Vagina (tissue), 2 donors: ENCODE results near the gene HID1. TPM values are rescaled to one million over a fixed set of nuclear protein-coding genes. Genes with fewer than 3 reads are reported as not detected.
A peak's percentile ranks its signal among the peaks of the same experiment; 100 is the strongest.
"Not testable (repeated sequence)": the region's sequence is repeated elsewhere in the genome, so short reads cannot be mapped to it uniquely, and the experiment has no call there.

Experiments
- DNase-seq, 2 donors: peaks; one replicate each; pipeline ENCODE4 v3.0.0-alpha.2; 2017; ENCODE audit errors: extremely low spot score in 2 of 2
- H3K27ac ChIP-seq: fragments of 200-600 bp; sonication (generic); one replicate; pipeline ENCODE4 v1.5.1; 2019
- H3K27me3 ChIP-seq: fragments of 200-600 bp; sonication (generic); one replicate; pipeline ENCODE4 v1.5.1; 2019
- H3K36me3 ChIP-seq, 2 donors: fragments of 200-600 bp; sonication (generic); one replicate each; pipeline ENCODE4 v1.5.1; 2017 to 2019
- H3K4me1 ChIP-seq: fragments of 200-600 bp; sonication (generic); one replicate; pipeline ENCODE4 v1.5.1; 2019
- H3K4me3 ChIP-seq, 2 donors: fragments of 200-600 bp; sonication (generic); 1 replicate in 1 of 2; 2 replicates in 1 of 2; pipeline ENCODE4 v1.5.1; 2016 to 2019
- H3K9me3 ChIP-seq: fragments of 200-600 bp; sonication (generic); one replicate; pipeline ENCODE4 v1.5.1; 2019
- POLR2A ChIP-seq, 2 donors: fragments of 450-650 bp; IDR thresholded peaks; one replicate each; pipeline ENCODE4 v1.6.1; 2017; ENCODE audit warnings: antibody characterized with exemption in 2 of 2, mild to moderate bottlenecking in 2 of 2, moderate library complexity in 2 of 2
- POLR2AphosphoS5 ChIP-seq, 2 donors: sonication (generic); formaldehyde crosslinking; IDR thresholded peaks; one replicate each; pipeline ENCODE4 v1.9.0; 2017; ENCODE audit warnings: antibody characterized with exemption in 2 of 2, mild to moderate bottlenecking in 2 of 2, low read depth in 1 of 2; ENCODE audit not compliant: insufficient read depth in 1 of 2
- intact Hi-C: fragments of 100-400 bp; cut with DNase I; formaldehyde crosslinking; loops from one replicate; pipeline ENCODE4 v1.15.1; 2023
- total RNA-seq: library from RNA; depleted of rRNA; stranded (reverse); fragments of >200 nt; gene quantifications from one replicate; pipeline ENCODE4 v1.2.3, GENCODE V29; 2016
- TF ChIP-seq, protein P1 (sequence below), 3 experiments: fragments of 450-650 bp in 2 of 3; fragments of 200-600 bp in 1 of 3; sonication (generic) in 1 of 3; IDR thresholded peaks; one replicate each; pipeline ENCODE4 v1.5.1; 2017 to 2019; ENCODE audit warnings: antibody characterized with exemption in 3 of 3, mild to moderate bottlenecking in 2 of 3, moderate library complexity in 2 of 3

Gene HID1
- total RNA-seq, 1 donor from 2014 or later, result 13.0 TPM

DNA sequence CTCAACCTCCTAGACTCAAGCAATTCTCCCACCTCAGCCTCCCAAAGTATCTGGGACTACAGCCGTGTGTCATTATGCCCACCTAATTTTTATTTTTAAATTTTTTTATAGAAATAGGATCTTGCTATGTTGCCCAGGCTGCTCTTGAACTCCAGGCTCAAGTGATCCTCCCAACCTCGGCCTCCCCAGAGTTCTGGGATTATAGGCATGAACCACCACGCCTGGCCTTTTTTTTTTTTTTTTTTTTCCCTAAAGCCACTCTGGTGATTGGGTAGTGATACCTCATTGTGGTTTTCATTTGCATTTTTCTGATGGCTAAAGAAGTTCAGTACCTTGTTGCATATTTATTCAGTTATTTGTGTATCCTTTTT is 13.6 kb upstream of the HID1 start:
- Histone ChIP-seq H3K27ac (no peak overlapping the region), H3K4me1 (peaks cover 29% of the 10 kb centered on the region), H3K27me3 (no peaks in the 10 kb centered on the region), H3K9me3 (no peaks in the 10 kb centered on the region), H3K36me3 (no peaks in the 10 kb centered on the region), H3K4me3 (no peak overlapping the region)
- no peak for DNase-seq
- TF ChIP-seq, protein P1, sequence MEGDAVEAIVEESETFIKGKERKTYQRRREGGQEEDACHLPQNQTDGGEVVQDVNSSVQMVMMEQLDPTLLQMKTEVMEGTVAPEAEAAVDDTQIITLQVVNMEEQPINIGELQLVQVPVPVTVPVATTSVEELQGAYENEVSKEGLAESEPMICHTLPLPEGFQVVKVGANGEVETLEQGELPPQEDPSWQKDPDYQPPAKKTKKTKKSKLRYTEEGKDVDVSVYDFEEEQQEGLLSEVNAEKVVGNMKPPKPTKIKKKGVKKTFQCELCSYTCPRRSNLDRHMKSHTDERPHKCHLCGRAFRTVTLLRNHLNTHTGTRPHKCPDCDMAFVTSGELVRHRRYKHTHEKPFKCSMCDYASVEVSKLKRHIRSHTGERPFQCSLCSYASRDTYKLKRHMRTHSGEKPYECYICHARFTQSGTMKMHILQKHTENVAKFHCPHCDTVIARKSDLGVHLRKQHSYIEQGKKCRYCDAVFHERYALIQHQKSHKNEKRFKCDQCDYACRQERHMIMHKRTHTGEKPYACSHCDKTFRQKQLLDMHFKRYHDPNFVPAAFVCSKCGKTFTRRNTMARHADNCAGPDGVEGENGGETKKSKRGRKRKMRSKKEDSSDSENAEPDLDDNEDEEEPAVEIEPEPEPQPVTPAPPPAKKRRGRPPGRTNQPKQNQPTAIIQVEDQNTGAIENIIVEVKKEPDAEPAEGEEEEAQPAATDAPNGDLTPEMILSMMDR (IDR thresholded peaks at IDR 0.05), result no peak
- TF ChIP-seq POLR2A (IDR thresholded peaks at IDR 0.05), result no peak
- no peak for TF ChIP-seq POLR2AphosphoS5 (IDR thresholded peaks at IDR 0.05; ENCODE audit: insufficient read depth in 1 of 2, low read depth in 1 of 2)
- intact Hi-C loops, result no loop called here

DNA sequence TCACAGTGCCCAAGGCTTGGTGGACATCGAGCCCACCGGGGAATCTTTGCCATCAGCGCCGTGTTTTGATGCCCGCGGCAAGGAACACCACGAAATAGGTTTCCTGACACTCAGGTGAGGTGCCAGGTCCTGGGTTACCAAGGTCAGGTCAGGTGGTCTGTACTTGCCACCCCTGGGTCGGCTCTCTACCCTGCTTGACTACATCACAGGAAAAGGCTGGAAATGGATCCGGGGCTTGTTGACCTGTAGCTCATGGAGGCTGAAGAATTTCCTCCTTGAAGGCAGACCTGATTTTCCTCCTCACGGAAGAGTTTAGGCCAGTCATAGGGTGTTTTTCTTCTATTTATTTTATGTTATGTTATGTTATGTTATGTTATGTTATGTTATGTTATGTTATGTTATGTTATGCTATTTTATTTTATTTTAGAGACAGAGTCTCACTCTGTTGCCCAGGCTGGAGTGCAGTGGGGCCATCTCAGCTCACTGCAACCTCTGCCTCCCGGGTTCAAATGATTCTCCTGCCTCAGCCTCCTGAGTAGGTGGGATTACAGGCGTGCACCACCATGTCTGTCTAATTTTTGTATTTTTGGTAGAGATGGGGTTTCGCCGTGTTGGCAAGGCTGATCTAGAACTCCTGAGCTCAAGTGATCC is 10.2 kb upstream of the HID1 start:
- H3K4me1 ChIP-seq, result peaks cover 16% of the 10 kb centered on the region
- DNase-seq, H3K9me3 ChIP-seq, H3K27me3 ChIP-seq, H3K36me3 ChIP-seq, intact Hi-C loops: not testable (repeated sequence)
- H3K27ac ChIP-seq, result peak overlapping the region; percentile 84
- H3K4me3 ChIP-seq, result peak overlapping the region; percentile 54 to 77

DNA sequence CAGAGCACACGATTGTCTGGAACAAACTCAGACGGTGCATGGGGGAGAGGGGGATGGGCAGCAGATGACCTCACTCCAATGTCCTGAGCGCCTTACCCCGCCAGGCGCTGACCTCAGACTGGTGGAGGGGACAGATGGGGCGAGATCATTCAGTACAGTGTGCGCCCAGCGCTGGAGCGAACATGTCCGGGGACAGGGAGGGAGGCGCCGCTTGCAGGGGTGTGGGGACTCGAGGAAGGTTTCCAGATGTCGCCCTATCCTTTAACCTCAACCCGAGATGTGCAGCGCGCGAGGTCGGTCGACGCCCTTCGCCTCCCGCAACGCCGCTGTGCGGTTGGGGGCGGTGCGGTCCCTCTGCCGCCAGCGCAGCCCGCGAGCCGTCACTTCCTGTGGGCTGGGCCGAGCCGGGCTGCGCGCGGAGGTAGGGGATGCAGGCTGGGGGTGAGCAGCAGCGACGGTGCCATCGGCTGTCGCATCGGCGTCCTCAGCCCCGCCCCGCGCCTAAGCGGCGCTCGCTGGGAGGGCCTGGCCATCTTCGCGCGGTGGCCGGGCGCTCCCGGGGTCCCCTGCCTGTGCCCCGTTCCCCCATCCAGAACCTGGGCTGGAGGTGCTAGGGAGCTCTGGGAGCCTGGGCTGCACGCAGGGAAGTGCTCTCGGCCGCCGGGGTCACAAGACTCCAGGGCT is 9.6 kb upstream of the HID1 start:
- Histone ChIP-seq H3K4me1 (peaks cover 14% of the 10 kb centered on the region), H3K27ac (peak overlapping the region; percentile 84), H3K27me3 (no peaks in the 10 kb centered on the region), H3K4me3 (peak overlapping the region; percentile 54 to 77), H3K36me3 (no peaks in the 10 kb centered on the region), H3K9me3 (no peaks in the 10 kb centered on the region)
- intact Hi-C loops, result no loop called here
- TF ChIP-seq POLR2AphosphoS5 (IDR thresholded peaks at IDR 0.05; ENCODE audit: insufficient read depth in 1 of 2, low read depth in 1 of 2), result peak in 1 of 2 donors; percentile 78
- TF ChIP-seq, protein P1 (IDR thresholded peaks at IDR 0.05), result no peak
- TF ChIP-seq POLR2A (IDR thresholded peaks at IDR 0.05), result peak in 1 of 2 donors; percentile 32
- DNase-seq, result no peak

DNA sequence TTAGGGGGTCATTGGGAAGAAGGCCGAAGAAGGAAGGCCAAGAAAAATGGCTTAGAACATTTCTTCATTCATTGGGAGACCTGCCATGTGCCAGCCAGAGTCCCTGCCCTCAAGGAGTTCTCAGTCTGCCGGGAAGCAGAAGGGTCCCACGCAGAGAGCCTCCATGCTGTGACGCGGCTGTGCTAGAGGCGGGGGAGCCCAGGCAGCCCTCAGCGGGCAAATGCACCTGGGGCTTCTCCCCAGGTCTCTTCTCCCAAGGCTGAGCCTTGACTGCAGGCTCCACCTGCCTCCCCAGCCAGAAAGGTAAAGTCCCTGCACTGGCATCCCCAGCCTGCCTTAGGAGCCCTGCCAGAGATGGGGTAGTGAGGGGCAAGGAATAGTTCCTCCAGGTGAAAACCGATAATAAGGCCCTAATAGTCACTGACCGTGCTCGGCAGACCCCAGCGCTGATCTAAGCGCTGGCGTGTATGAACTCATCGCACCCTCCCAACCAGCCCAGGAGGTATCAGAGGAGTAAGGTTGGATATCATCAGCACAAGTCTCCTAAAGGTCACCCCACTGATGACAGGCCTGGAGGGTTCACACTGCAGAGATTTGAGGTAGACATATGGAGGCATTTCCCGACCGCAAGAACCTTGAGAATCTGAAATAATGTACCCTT is 8.9 kb upstream of the HID1 start:
- intact Hi-C loops, result no loop called here
- DNase-seq, result no peak
- TF ChIP-seq POLR2AphosphoS5 (IDR thresholded peaks at IDR 0.05; ENCODE audit: insufficient read depth in 1 of 2, low read depth in 1 of 2), result no peak
- TF ChIP-seq, protein P1 (IDR thresholded peaks at IDR 0.05), result no peak
- TF ChIP-seq POLR2A (IDR thresholded peaks at IDR 0.05), result no peak
- Histone ChIP-seq H3K27me3 (no peaks in the 10 kb centered on the region), H3K4me1 (peaks cover 9% of the 10 kb centered on the region), H3K9me3 (no peaks in the 10 kb centered on the region), H3K4me3 (peak overlapping the region; percentile 54 to 77), H3K27ac (peak overlapping the region; percentile 84), H3K36me3 (no peaks in the 10 kb centered on the region)

DNA sequence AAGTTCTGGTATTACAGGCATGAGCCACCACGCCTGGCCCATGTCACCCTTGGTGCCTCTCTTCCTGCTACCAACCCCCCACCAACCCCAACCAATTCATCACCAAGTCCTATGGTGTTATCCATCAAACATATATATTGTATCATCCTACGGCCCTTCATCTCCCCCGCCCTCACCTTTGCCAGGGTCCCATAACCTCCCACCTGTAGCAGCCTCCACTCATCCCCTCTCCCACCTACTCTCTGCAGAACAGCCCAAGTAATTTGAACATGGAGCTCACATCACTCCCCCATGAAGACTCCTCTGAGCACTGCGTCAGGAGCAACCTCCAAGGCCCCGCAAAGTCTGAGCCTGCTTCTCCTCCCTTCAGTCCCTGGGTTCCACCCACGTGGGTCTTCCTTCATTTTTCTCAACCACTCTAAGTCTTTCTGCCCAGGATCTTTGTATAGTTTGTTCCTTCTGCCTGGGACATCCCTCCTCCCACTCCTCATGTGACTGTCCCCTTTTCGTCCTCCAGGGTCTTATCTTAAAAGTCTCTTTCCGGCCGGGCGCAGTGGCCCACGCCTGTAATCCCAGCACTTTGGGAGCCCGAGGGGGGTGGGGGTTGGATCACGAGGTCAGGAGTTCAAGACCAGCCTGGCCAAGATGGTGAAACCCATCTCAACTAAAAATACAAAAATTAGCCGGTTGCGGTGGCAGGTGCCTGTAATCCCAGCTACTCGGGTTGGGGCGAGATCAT is 7.0 kb upstream of the HID1 start:
- H3K4me1 ChIP-seq, result peaks cover 9% of the 10 kb centered on the region
- no peak for DNase-seq
- H3K9me3 ChIP-seq, result no peaks in the 10 kb centered on the region
- H3K27me3 ChIP-seq, result no peaks in the 10 kb centered on the region
- TF ChIP-seq POLR2A (IDR thresholded peaks at IDR 0.05) (no peak), POLR2AphosphoS5 (IDR thresholded peaks at IDR 0.05; ENCODE audit: insufficient read depth in 1 of 2, low read depth in 1 of 2) (no peak)
- TF ChIP-seq, protein P1 (IDR thresholded peaks at IDR 0.05), result no peak
- intact Hi-C loops, result no loop called here
- H3K4me3 ChIP-seq, result no peak overlapping the region
- H3K36me3 ChIP-seq, result no peaks in the 10 kb centered on the region
- H3K27ac ChIP-seq, result no peak overlapping the region
